Breast epithelium (tissue), 4 donors: ENCODE results near the gene SCUBE2. TPM values are rescaled to one million over a fixed set of nuclear protein-coding genes. Genes with fewer than 3 reads are reported as not detected.

Experiments used
- DNase-seq, 2 donors: peaks; one replicate each; pipeline ENCODE4 v3.0.0-alpha.2; 2019; ENCODE audit warnings: low spot score in 2 of 2
- H3K27ac ChIP-seq, 2 donors: fragments of 200-600 bp; sonication (generic) in 1 of 2; one replicate each; pipeline ENCODE4 v1.5.1; 2016 to 2019; ENCODE audit warnings: mild to moderate bottlenecking in 1 of 2
- H3K27me3 ChIP-seq, 2 donors: fragments of 200-600 bp; sonication (generic) in 1 of 2; one replicate each; pipeline versions ENCODE4 v1.5.1 to v1.6.0; 2017 to 2019; ENCODE audit warnings: control low read depth in 1 of 2, mild to moderate bottlenecking in 1 of 2
- H3K36me3 ChIP-seq: fragments of 200-600 bp; one replicate; pipeline ENCODE4 v1.5.1; 2019
- H3K4me1 ChIP-seq, 2 donors: fragments of 200-600 bp; sonication (generic); one replicate each; pipeline ENCODE4 v1.5.1; 2016 to 2019; ENCODE audit warnings: control low read depth in 1 of 2
- H3K4me3 ChIP-seq, 3 donors: fragments of 200-600 bp; sonication (generic); 1 replicate in 2 of 3; 2 replicates in 1 of 3; pipeline ENCODE4 v1.5.1; 2016 to 2019; ENCODE audit warnings: mild to moderate bottlenecking in 3 of 3, moderate library complexity in 2 of 3
- H3K9me3 ChIP-seq, 2 donors: fragments of 200-600 bp; sonication (generic) in 1 of 2; one replicate each; pipeline ENCODE4 v1.5.1; 2016 to 2019; ENCODE audit warnings: control low read depth in 1 of 2
- CTCF ChIP-seq, 3 donors: fragments of 450-650 bp; IDR thresholded peaks; one replicate each; pipeline ENCODE4 v1.5.1; 2016 to 2017; ENCODE audit warnings: antibody characterized with exemption in 3 of 3, mild to moderate bottlenecking in 3 of 3, moderate library complexity in 3 of 3
- POLR2A ChIP-seq: fragments of 450-650 bp; IDR thresholded peaks from one replicate; pipeline ENCODE4 v1.6.1; 2016; ENCODE audit warnings: antibody characterized with exemption, mild to moderate bottlenecking, moderate library complexity
- POLR2AphosphoS5 ChIP-seq, 3 donors: sonication (generic); formaldehyde crosslinking; IDR thresholded peaks; one replicate each; pipeline ENCODE4 v1.6.1; 2017; ENCODE audit warnings: antibody characterized with exemption in 3 of 3
- intact Hi-C: fragments of 100-400 bp; cut with DNase I; formaldehyde crosslinking; loops from one replicate; pipeline ENCODE4 v1.15.1; 2023; ENCODE audit warnings: low total_unique reads
- total RNA-seq, 3 donors: library from RNA; depleted of rRNA; stranded (reverse); fragments of >200 nt; gene quantifications; one replicate each; pipeline ENCODE4 v1.1.0, GENCODE V29; 2016

Gene SCUBE2
- total RNA-seq, 3 donors from 2014 or later: 35.7 to 139 (median 78.7) TPM

DNA sequence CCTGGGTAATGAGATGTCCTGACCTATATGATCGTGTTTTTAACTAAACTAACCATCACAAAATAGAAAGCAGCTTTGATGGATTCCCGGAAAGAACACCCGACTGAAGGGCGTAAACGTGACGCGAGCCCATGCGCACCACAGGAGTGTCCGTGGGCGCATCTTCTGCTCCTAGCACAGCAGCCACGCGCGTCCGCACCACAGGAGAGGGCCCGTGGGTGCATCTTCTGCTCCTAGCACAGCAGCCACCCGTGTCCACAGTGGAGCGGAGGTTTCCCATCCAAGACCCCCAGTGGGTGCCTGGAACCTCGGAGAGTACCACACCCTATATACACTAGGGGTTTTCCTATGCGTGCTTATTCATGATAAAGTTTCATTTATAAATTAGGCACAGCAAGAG, 51.5 kb downstream of the SCUBE2 start:
- H3K9me3 ChIP-seq: no peaks in the 10 kb centered on the region
- H3K4me1 ChIP-seq: no peaks in the 10 kb centered on the region
- H3K36me3 ChIP-seq: no peaks in the 10 kb centered on the region
- TF ChIP-seq POLR2AphosphoS5 (IDR thresholded peaks at IDR 0.05) (no peak), CTCF (IDR thresholded peaks at IDR 0.05) (no peak), POLR2A (no peak)
- H3K27me3 ChIP-seq: no peaks in the 10 kb centered on the region
- intact Hi-C loops: no loop called here
- no peak overlapping the region for H3K4me3 ChIP-seq
- DNase-seq: no peak
- H3K27ac ChIP-seq: no peak overlapping the region

DNA sequence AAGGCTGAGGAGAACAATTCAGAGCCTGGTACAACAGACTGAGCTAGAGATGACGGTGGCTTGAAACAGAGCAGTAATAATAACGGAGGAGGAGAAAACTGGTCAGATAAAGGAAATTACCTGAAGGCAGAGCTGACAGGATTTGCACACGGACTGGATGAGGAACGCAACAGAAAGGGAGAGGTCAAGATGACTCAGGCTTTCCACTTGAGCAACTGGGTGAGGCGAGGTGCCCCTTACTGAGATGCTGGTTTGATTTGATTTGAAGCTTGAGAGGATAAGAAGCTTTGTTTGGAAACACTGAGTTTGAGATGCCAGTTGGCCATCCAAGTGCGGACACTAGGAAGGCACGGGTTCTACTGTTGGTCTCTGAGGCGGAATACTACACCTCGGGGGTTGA, 52.2 kb downstream of the SCUBE2 start:
- intact Hi-C loops: no loop called here
- DNase-seq: no peak
- Histone ChIP-seq H3K27me3 (no peaks in the 10 kb centered on the region), H3K36me3 (no peaks in the 10 kb centered on the region), H3K9me3 (no peaks in the 10 kb centered on the region), H3K4me3 (no peak overlapping the region), H3K27ac (no peak overlapping the region), H3K4me1 (no peaks in the 10 kb centered on the region)
- TF ChIP-seq CTCF (IDR thresholded peaks at IDR 0.05) (no peak), POLR2A (no peak), POLR2AphosphoS5 (IDR thresholded peaks at IDR 0.05) (no peak)

- H3K27me3 ChIP-seq: no peaks in the 10 kb centered on the region
- no peaks in the 10 kb centered on the region for H3K4me1 ChIP-seq
- no peak overlapping the region for H3K27ac ChIP-seq
- no peaks in the 10 kb centered on the region for H3K36me3 ChIP-seq
- no peak for DNase-seq
- intact Hi-C loops: no loop called here
- H3K4me3 ChIP-seq: no peak overlapping the region
- no peaks in the 10 kb centered on the region for H3K9me3 ChIP-seq
- TF ChIP-seq POLR2AphosphoS5 (IDR thresholded peaks at IDR 0.05) (no peak), POLR2A (no peak), CTCF (IDR thresholded peaks at IDR 0.05) (no peak)
Observed at GRCh38 chr11:9038541-9038940, 52.9 kb downstream of the SCUBE2 start.

- H3K27me3 ChIP-seq: no peaks in the 10 kb centered on the region
- H3K36me3 ChIP-seq: no peaks in the 10 kb centered on the region
- intact Hi-C loops: no loop called here
- H3K4me1 ChIP-seq: no peaks in the 10 kb centered on the region
- H3K9me3 ChIP-seq: no peaks in the 10 kb centered on the region
- H3K27ac ChIP-seq: no peak overlapping the region
- DNase-seq: no peak
- no peak overlapping the region for H3K4me3 ChIP-seq
- TF ChIP-seq CTCF (IDR thresholded peaks at IDR 0.05) (no peak), POLR2A (no peak), POLR2AphosphoS5 (IDR thresholded peaks at IDR 0.05) (no peak)
Observed at GRCh38 chr11:9037963-9038362, 53.4 kb downstream of the SCUBE2 start.

DNA sequence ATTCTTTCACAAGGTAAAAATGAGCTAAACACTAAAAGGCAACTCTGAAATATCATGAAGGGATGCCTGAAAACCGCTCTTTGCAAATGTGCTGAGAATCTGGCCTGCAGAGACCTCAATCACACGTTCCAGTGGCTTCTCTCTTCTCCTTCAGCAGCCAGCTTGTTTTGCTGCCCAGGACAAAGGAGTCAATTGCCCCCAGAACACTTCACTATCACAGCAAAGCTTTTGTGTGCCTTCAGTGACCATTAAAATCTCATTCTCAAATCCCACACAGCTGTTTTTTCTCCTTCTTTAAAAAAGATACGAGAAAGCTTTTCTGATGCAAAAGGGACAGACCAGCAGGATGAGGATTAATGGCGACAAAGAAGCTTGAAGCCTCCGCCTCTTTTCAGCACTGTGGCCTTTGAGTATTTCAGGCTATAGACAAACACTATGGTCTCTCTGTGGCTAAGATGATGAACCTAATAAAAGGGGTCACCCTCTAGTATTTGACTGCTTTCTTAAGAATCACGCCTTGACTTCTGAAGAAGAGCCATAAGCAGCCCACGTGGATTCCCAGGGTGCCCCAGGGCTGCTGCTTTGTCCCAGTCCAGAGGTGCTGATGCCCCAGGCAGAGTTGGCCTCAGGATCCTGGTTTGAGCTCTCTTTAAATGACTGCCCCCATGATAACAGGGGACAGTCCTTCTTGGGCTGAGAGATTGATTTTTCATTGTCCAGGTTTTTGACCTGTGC, 54.2 kb downstream of the SCUBE2 start:
- H3K4me3 ChIP-seq: no peak overlapping the region
- intact Hi-C loops: no loop called here
- TF ChIP-seq POLR2AphosphoS5 (IDR thresholded peaks at IDR 0.05): no peak
- TF ChIP-seq CTCF (IDR thresholded peaks at IDR 0.05): no peak
- TF ChIP-seq POLR2A: no peak
- no peak overlapping the region for H3K27ac ChIP-seq
- no peak for DNase-seq
- no peaks in the 10 kb centered on the region for H3K27me3 ChIP-seq
- H3K4me1 ChIP-seq: no peaks in the 10 kb centered on the region
- no peaks in the 10 kb centered on the region for H3K36me3 ChIP-seq
- H3K9me3 ChIP-seq: no peaks in the 10 kb centered on the region
